NCI-H2081 (cell line): ENCODE data around the gene TUT1.
"Not testable (repeated sequence)": the region's sequence is repeated elsewhere in the genome, so short reads cannot be mapped to it uniquely, and the experiment has no call there.

Experiments
- DNase-seq, 2 experiments: peaks; one replicate each; lab custom pipeline; 2025; lab: John Stamatoyannopoulos, UW

TUT1 gene, protein sequence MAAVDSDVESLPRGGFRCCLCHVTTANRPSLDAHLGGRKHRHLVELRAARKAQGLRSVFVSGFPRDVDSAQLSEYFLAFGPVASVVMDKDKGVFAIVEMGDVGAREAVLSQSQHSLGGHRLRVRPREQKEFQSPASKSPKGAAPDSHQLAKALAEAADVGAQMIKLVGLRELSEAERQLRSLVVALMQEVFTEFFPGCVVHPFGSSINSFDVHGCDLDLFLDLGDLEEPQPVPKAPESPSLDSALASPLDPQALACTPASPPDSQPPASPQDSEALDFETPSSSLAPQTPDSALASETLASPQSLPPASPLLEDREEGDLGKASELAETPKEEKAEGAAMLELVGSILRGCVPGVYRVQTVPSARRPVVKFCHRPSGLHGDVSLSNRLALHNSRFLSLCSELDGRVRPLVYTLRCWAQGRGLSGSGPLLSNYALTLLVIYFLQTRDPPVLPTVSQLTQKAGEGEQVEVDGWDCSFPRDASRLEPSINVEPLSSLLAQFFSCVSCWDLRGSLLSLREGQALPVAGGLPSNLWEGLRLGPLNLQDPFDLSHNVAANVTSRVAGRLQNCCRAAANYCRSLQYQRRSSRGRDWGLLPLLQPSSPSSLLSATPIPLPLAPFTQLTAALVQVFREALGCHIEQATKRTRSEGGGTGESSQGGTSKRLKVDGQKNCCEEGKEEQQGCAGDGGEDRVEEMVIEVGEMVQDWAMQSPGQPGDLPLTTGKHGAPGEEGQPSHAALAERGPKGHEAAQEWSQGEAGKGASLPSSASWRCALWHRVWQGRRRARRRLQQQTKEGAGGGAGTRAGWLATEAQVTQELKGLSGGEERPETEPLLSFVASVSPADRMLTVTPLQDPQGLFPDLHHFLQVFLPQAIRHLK

DNA sequence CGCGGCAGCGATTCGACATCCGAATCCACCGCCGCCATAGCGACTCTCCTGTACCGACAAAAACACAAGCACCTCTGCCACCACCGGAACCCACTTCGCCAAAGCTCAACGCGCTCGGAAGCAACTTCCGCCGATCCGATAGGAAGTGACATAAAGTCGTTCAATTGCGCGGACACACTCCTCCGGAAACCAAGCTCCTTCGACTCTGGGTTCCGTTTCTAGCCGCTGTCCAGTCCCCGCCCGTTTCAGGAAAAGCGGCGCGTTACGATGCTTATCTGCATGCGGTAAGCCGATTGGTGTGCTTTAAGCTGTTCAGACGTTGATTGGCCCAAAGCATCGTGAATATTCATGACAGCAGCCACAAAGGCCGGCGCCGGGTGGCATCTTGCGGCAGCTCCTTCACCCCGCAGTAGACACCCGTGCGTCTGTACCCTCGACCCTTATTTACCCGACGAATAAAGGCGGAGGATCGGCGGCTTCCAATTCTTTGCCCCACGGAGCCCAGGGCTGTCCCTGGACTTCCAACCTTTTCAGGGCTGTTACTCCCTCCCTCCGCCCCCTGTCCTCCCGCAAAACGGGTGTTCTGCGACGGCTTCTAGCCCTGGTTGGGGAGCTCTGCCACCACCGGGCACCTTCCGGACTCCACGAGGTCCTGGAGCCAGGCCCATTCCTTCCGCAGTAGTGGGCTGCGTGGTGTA lies at the start of gene TUT1:
TUT1 (minus strand) TSS at position 76 of the 698 bp plus-strand sequence; CDS start at position 38, 38 bp downstream.
- DNase-seq: peak; percentile 98 to 100

DNA sequence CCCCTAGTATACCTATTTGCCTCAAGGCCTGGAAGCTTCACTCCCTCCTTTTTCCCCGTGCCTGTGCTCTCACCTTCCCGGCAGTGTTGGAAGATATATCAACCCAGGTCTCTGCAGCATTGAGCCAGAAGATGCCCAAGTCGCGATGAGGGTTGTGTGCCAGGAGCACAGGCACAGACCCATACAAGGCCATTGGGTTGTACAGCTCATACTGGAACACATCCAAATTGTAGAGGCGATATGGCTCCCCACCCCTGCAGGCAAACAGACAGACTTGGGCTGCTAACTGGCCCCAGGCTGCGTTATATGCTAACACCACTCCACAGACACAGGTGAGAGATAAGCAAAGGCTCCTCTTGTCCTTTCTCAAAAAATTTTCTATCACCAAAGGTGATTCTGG lies 41.2 kb upstream of the TUT1 start:
- no peak for DNase-seq

DNA sequence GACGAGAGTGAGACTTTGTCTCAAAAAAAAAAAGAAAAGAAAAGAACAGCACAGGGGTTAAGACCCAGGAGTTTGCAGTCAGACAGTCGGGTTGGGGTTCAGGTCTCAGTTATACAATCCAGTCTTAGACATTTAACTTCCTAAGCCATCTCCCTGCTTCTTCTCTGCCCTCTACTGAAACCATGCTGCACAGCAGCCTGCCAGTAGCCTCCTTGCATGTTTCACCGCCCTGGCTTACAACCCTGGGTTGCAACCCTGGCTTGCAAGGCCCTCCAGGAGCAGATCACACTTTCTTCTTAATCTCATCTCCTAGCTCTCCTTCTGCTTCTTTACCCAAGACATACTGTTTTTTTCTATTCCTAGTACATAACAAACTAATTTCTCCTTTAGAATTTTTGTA lies 36.4 kb upstream of the TUT1 start:
- no peak for DNase-seq

DNA sequence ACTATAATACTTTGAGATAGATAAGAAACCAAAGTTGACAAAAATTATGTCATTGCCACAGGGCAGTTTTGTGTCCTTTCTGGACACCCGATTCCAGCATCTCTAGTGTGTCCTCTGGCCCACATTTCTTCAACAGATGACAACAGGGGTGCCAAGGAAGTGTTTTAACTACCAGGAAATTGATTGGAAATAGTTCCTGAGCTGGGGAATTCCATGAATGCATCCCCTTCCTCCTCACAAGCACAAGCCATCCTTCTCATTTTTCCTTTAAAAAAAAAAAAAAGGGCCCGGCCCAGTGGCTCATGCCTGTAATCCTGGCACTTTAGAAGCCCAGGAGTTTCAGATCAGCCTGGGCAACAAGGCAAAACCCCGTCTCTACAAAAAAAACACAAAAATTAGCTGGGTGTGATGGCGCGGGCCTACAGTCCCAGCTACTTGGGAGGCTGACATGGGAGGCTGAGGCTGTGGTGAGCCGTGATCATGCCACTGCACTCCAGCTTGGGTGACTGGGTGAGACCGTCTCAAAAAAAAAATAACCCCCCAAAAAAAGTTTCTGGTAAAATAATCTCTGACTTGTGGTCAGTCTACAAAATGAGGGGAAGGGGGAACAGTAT lies 31.3 kb upstream of the TUT1 start:
- DNase-seq: no peak

DNA sequence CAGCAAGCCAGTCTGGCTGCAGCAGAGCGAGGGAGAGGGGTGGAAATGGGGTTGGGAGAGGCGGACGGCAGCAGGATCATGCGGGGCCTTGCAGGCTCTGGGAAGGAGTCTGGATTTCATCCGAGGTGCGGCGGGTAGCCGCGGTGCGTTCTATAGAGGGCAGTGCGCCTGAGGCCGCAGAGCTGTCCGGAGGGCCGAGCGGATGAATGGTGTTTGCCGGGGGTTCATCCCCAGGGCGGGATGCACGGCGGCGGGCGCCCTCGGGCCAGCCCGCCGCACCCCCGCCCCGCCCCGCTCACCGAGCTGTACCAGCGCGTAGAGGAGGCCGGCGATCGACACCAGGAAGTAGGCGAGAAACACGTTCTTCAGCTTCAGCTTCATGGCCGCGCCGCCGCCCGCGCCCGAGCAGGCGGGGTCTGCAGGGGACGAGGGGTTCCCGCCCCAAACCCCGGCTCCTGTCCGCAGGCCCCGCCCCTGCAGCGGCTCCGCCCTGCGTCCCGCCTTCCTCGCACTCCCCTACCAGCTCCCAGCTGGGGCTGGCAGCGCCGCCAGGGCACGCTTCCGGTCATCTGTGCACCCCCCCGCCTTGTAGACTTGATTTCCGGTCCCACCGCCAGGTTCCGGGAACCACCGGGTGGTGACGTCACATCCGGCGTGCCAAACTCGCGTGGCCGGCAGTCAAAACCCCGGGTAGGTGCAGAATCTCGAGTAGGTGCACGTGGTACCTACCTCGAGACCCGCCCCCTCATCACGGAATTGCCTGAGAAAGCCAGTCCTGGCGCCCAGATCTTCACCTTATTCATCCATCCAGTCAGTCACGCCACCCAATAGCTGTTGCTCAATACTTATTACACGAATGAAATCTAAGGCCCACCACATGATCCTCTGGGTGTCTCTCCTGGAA lies 30.5 kb upstream of the TUT1 start, which contains the start of gene B3GAT3:
B3GAT3 (minus strand) TSS at position 420 of the 904 bp plus-strand sequence; CDS start at position 381, 39 bp downstream.
- peak; percentile 97 to 99 for DNase-seq

DNA sequence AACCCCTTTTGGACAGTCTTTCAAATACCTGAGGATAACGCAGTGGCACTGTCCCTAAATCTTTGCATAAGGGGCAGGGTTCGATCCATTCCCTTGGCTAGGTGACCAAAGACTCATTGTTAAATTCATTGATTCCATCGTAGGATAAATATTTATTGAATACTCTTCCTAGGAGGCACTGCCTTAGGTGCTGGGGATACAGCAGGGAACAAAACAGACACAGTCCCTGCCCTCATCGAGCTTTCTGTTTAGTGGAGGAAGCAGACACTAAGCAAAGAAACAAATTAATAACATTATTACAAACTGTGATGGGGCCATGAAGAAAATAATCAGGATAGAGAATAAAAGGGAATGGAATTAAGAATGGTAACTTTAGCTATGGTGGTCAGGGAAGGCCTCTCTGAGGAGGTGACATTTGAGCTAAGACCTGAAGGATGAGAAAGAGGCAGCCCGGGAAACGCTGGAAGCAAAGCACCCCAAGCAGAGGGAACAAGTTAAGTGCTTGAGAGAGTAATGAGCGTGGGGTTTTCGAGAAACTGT lies 29.8 kb upstream of the TUT1 start:
- DNase-seq: no peak

DNA sequence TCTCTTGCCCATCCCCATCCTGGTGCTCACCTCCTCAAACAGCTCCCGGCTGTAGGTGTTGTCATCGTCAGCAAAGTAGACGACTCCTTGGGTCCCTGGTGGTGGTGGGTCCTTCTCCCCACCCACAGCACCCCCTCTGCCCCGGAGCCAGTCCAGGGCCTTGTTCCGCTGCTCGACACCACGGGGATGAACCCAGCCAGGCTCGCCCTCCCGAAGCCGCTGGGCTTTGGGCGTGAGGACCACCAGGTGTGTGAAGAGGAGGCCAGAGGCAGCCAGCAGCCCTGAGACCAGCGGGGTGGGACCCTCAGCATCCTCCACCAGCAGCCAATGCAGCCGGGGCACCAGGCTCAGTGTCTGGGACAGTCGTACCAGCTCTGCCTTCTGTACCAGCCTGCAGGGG lies 25.6 kb upstream of the TUT1 start:
- not testable (repeated sequence) for DNase-seq

DNA sequence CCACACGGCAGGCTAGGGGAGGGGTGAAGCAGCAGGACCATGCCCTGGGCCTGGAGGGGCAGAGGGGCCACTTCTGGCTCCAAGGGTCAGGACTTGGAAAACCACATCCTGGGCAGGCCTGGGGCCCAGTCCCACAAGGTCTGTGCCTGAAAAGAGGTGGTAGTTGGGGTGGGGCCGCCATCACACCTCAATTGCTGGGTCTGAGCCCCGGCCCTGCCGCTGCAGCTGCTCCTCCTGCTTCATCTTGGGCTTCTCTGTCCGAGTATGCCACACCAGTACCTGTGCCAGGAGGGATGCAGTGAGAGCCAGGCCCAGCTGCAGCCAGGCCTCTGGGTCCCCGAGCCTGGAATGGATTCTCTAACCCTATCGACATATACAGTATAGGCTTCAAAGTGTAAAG lies 24.2 kb upstream of the TUT1 start:
- no peak for DNase-seq

DNA sequence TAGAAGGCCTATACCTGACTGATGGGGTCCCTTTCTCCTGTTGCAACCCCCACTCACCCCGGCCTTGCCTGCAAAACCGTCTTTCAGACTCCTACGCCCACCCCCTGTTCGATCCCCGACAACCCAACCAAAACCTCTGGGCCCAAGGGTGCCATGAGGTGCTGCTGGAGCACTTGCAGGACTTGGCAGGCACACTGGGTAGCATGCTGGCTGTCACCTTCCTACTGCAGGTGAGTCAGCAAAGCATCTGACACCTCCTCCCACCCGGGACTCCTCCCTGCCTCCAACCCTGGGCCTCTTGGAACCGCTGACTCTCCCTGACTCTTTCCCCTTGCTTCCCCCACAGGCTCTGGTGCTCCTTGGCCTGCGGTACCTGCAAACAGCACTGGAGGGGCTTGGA lies 23.0 kb upstream of the TUT1 start:
- DNase-seq: no peak

DNA sequence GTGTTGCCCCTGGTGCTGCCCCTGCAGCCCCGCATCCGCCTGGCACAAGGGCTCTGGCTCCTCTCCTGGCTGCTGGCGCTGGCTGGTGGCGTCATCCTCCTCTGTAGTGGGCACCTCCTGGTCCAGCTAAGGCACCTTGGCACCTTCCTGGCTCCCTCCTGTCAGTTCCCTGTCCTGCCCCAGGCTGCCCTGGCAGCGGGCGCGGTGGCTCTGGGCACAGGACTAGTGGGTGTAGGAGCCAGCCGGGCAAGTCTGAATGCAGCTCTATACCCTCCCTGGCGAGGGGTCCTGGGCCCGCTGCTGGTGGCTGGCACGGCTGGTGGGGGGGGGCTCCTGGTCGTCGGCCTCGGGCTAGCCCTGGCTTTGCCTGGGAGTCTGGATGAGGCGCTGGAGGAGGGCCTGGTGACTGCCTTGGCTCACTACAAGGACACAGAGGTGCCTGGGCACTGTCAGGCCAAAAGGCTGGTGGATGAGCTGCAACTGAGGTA lies 22.0 kb upstream of the TUT1 start:
- DNase-seq: no peak

DNA sequence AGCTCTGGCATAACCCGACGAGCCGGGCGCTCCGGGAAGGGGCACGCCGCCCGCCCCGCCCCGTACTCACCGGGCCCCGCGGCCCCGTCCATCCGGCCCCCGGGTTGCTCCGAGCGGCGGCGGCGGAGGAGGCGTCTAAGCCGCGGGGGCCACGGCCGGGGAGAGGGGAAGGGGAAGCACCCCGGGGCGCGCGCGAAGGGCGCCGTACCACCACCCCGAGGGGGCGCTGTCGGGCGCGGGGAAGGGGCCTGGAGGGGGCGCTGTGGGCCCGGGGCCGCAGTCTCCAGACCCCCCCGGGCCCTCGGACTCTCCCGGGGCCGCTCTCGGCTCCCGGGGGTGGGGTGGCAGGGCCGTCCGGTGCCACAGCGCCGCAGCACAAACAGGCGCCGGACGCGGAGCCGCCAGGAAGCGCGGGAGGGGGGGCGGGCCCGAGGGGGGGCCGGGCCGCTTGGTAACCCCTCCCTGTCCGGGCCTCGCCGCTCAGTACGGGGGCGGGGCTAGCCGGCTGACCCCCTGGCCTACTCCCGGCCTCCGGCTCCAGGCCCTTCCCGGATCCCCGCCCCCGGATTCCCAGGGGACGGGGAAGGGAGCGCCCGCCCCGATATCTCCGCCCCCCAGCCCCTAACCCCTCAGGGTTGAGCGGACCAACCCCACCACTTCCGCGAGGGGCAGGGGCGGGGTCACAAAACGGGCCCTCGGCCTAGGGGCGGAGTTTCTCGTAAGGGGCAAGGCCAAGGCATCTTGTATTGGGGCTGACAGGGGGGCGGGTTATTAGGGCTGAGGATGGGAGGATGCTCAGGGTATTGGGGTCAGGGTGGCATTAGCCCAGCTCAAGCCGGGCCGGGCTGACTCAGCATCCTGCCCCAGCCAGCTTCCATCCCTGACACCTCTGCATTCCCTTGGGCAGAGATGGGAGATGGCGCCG lies 21.3 kb upstream of the TUT1 start, which contains the start of the genes EML3 and ROM1:
EML3 (minus strand) TSS at position 410 of the 925 bp plus-strand sequence; CDS start at position 92, 318 bp downstream.
ROM1 (plus strand) TSS at position 892 of the 925 bp plus-strand sequence; CDS start at position 917, 25 bp downstream.
- DNase-seq: peak; percentile 63 to 67

DNA sequence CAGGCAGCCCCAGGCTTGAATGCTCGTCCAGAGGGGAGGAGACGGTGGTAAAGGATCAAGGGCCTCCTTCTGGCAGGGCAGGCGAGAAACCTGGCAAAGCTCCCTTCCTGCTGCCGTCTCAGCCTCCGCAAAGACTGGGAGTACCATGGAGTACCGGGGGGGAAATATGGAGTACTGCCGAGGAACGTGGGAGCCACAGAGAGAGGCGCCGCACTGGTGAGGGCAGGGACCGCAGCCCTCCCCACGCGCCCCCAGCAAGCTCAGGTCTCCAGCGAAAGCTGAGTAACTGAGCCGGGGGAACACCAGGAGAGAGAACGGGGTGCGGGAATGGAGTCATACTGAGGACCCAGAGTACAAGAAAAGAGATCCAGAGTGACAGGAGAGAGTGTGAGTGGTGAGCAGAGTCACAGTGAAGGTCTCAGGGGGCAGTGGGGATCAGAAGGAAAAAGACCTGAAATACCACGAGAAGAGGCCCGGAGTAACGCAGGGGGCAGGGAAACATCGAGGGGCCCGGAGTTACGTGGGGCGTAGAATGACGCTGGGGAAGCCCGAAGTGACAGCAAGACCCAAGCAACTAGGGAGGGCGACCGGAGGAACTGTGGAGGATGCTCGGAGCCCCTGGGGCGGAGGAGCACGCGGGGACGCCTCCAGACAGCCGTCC lies 20.5 kb upstream of the TUT1 start:
- DNase-seq: peak in 1 of 2 experiments; percentile 43

DNA sequence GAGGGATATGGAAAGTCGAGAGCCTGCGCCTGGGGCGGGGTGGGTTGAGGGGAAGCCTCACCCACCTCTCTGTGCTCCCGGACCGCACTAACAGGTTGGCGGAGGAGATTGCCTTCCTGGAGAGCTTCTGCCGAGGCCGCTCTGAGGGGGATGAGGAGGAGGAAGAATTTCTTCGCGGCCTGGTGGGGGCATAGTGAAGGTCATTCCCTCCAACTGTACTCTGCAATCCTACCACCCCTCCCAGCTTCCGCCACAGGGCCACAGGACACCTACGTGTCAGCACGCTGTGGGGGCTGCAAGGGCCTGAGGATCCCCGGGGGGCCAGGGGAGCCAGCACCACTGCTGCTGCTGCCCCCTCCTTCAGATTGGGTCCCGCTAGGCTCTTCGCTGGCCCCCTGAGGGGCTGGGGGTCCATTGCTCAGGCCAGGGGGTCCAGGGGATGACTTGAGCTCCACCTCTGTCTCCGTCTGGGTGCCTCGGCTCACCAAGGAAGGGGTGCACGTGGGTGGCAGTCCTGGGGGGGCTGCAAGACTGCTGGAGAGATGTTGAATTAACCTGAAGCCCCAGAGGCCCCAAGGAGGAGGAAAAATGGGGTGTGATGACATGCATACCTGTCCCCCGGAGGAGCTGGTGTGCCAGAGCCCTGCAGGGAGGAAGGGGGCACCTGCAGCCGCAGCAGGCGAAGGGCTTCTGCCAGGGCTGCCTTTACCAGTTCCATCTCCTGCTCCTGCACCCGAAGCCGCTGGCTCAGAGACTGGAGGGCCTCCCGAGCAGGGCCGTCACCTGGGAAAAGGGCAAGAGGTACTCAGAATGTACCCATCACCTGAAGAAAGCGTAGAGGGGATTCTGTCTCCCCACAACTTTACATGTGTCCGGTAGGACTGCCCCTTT lies 19.7 kb upstream of the TUT1 start:
- no peak for DNase-seq

DNA sequence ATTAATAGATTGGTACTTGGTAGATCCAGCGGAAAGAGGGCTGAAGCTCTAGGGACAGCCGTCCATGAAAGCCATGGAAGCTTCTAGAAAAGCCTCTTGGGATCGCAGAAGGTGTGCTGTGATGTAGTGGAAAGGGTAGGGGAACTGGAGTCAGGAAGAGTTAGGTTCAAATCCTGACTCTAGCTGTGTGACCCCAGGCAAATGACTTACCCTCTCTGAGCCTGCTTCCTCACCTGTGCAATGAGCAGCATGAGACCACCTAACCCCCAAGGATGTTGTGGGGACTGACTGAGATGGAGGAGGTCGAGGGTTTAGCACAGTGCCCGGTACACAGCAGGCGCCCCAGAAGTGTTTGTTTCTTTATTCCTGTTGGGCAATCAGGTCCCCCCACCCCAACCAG lies 19.1 kb upstream of the TUT1 start:
- no peak for DNase-seq

DNA sequence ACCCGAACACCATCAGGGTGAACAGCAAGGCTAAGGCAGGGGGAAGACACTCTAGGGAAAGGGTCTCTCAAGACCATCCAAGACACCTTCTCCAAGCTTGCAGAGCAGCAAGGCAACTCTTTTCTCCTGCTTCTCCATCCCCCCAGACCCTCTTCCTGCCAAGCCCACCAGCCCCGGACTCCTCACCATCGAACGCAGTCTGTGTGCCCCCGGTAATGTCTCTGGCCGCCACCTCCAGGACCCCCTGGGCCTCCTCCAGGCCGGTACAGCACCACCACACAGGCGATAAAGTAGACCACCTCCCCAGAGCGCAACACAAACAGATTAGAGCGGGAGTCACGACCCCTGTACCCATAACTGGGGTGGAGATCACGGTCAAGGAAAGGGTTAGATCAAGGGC lies 17.5 kb upstream of the TUT1 start:
- DNase-seq: no peak

DNA sequence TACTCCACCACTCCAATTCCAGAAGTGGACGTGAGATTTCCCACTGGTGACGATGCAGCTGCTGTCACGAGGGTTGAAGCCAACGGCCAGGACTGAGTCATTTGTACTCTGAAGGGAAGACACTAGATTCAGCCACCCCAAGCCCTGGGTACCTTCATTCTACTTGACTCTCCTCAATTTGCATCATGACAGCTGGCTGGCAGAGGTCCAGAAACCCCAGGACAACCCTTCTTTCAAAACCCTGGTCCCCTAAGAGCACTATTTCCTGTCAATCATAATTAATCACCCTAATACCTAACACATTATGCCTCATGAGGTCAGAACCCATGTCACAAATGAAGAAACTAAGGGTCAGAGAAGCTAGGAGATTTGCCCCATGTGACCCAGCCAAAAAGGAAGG lies 16.4 kb upstream of the TUT1 start:
- DNase-seq: no peak

DNA sequence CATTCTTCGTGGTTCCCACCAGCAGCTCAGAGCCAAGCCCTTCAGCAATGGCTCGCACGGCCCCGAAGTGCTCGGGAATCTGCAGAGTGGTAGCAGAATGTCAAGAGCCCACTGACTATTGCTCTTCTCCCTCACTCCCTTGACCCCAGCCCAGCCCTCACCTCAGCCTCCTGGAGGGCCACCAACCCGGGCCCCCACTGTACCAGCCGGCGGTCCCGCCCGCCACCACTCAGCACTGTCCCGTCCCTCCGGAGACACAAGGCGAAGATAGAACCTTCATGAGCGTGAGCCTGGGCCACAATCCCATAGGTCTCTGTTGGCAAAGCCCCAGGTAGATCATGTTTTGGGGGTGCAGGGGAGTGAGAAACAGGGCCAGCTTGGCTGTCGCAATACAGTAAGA lies 14.6 kb upstream of the TUT1 start:
- no peak for DNase-seq
